ENCODE results near the gene ZNF526.
A peak's percentile ranks its signal among the peaks of the same experiment; 100 is the strongest.

The ZNF526 gene

GRCh38 chr19:42226886-42227285 lies 6.8 kb downstream of the ZNF526 start:
- no peak for DNase-seq

GRCh38 chr19:42228641-42229040 lies 8.5 kb downstream of the ZNF526 start:
- DNase-seq = no peak

GRCh38 chr19:42229301-42229854 lies 9.3 kb downstream of the ZNF526 start:
- no peak for DNase-seq

GRCh38 chr19:42229855-42230351 lies 9.8 kb downstream of the ZNF526 start:
- DNase-seq = no peak

GRCh38 chr19:42230571-42230970 lies 10.5 kb downstream of the ZNF526 start:
- DNase-seq = no peak

- DNase-seq = no peak
Observed at GRCh38 chr19:42232435-42232834, 12.3 kb downstream of the ZNF526 start.

GRCh38 chr19:42233106-42233505 lies 13.0 kb downstream of the ZNF526 start:
- no peak for DNase-seq

GRCh38 chr19:42233678-42234292 lies 13.7 kb downstream of the ZNF526 start:
- DNase-seq = no peak

- DNase-seq = no peak
Observed at GRCh38 chr19:42234364-42234763, 14.3 kb downstream of the ZNF526 start.

GRCh38 chr19:42235181-42235580 lies 15.1 kb downstream of the ZNF526 start:
- DNase-seq = no peak

GRCh38 chr19:42239544-42240220 lies 19.6 kb downstream of the ZNF526 start:
- DNase-seq = no peak

- DNase-seq = no peak
Observed at GRCh38 chr19:42241279-42241678, 21.2 kb downstream of the ZNF526 start.

GRCh38 chr19:42242069-42242511 lies 22.0 kb downstream of the ZNF526 start:
- no peak for DNase-seq

- DNase-seq = peak; percentile 98
Observed at GRCh38 chr19:42242512-42243409, 22.6 kb downstream of the ZNF526 start, which contains the start of gene GSK3A. Gene GSK3A (minus strand): TSS chr19:42242602. CDS start chr19:42242465, 137 bp downstream.

- peak; percentile 95 for DNase-seq
Observed at GRCh38 chr19:42244347-42245220, 24.5 kb downstream of the ZNF526 start.

- DNase-seq = no peak
Observed at GRCh38 chr19:42245231-42245630, 25.1 kb downstream of the ZNF526 start.

- peak; percentile 61 for DNase-seq
Observed at GRCh38 chr19:42246143-42246921, 26.2 kb downstream of the ZNF526 start.

- DNase-seq = peak; percentile 53
Observed at GRCh38 chr19:42246922-42247639, 27.0 kb downstream of the ZNF526 start.

GRCh38 chr19:42247640-42248199 lies 27.6 kb downstream of the ZNF526 start:
- DNase-seq = peak; percentile 45

Data from CD4-positive, alpha-beta T cell treated with Interleukin-10 for 1 hour (primary cell).